ENCODE measurements around the gene THADA.

DNA sequence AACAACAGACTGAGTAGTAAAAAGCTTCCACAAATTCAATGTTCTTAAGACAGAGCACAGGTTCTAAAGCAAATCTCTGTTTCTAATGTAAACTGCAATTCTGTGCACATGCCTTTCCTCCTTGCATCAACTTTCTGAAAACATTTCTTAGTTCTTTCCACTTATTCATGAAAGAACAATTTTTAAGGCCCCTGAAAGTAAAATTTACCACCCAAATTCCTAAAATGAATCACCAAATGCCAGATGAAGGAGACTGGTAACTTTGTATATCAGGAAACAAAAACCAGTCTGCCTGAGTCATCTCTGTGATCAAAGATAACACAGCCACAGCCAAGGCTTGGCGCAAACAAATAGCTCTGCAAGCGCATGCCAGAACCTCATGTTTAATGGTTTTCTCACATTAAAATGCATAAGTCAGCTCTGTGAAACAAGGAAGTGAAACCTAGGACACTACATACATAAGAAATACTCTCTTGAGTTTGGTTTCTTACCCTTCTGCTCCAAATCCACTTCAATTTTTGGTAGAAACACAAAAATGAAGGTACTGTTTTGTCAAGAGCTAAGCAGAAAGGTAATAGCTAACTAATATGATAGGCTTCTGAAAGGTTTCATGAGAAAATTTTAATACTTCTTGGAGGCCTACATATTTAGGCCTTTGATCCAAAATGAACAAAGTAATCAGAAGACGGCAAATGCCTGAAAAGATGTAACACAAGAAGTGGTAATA is 169.4 kb downstream of the THADA start:
- TF ChIP-seq, protein P1, sequence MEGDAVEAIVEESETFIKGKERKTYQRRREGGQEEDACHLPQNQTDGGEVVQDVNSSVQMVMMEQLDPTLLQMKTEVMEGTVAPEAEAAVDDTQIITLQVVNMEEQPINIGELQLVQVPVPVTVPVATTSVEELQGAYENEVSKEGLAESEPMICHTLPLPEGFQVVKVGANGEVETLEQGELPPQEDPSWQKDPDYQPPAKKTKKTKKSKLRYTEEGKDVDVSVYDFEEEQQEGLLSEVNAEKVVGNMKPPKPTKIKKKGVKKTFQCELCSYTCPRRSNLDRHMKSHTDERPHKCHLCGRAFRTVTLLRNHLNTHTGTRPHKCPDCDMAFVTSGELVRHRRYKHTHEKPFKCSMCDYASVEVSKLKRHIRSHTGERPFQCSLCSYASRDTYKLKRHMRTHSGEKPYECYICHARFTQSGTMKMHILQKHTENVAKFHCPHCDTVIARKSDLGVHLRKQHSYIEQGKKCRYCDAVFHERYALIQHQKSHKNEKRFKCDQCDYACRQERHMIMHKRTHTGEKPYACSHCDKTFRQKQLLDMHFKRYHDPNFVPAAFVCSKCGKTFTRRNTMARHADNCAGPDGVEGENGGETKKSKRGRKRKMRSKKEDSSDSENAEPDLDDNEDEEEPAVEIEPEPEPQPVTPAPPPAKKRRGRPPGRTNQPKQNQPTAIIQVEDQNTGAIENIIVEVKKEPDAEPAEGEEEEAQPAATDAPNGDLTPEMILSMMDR (tag by site-specific recombination; IDR thresholded peaks at IDR 0.05): no peak
- TF ChIP-seq SETDB1 (IDR thresholded peaks at IDR 0.05; ENCODE audit: insufficient read length, low read length) (no peak), ZBTB8A (tag by site-specific recombination; IDR thresholded peaks at IDR 0.05) (no peak), ZXDB (tag by site-specific recombination; IDR thresholded peaks at IDR 0.05) (no peak), ZNF239 (tag by site-specific recombination; IDR thresholded peaks at IDR 0.05) (no peak), ZNF837 (tag by site-specific recombination; IDR thresholded peaks at IDR 0.05) (no peak), ZNF146 (tag by site-specific recombination; IDR thresholded peaks at IDR 0.05) (no peak), ZNF404 (tag by site-specific recombination; IDR thresholded peaks at IDR 0.05) (no peak)
- TF ChIP-seq, protein P2, sequence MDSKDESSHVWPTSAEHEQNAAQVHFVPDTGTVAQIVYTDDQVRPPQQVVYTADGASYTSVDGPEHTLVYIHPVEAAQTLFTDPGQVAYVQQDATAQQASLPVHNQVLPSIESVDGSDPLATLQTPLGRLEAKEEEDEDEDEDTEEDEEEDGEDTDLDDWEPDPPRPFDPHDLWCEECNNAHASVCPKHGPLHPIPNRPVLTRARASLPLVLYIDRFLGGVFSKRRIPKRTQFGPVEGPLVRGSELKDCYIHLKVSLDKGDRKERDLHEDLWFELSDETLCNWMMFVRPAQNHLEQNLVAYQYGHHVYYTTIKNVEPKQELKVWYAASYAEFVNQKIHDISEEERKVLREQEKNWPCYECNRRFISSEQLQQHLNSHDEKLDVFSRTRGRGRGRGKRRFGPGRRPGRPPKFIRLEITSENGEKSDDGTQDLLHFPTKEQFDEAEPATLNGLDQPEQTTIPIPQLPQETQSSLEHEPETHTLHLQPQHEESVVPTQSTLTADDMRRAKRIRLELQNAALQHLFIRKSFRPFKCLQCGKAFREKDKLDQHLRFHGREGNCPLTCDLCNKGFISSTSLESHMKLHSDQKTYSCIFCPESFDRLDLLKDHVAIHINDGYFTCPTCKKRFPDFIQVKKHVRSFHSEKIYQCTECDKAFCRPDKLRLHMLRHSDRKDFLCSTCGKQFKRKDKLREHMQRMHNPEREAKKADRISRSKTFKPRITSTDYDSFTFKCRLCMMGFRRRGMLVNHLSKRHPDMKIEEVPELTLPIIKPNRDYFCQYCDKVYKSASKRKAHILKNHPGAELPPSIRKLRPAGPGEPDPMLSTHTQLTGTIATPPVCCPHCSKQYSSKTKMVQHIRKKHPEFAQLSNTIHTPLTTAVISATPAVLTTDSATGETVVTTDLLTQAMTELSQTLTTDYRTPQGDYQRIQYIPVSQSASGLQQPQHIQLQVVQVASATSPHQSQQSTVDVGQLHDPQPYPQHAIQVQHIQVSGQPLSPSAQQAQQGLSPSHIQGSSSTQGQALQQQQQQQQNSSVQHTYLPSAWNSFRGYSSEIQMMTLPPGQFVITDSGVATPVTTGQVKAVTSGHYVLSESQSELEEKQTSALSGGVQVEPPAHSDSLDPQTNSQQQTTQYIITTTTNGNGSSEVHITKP (tag by site-specific recombination; IDR thresholded peaks at IDR 0.05): no peak

All from HEK293 (cell line).